GM12872 (cell line): ENCODE measurements around the gene ACTL6B.

Experiments used
- CTCF ChIP-seq: IDR thresholded peaks from 3 replicates; pipeline ENCODE4 v1.5.1; 2011; ENCODE audit warnings: low read depth, mild to moderate bottlenecking, low read length, moderate library complexity; ENCODE audit not compliant: insufficient read depth

The ACTL6B gene

GRCh38 chr7:100681491-100682227 lies 25.4 kb upstream of the ACTL6B start:
- TF ChIP-seq CTCF, result no peak

- no peak for TF ChIP-seq CTCF
These were observed 24.5 kb upstream of the ACTL6B start for GRCh38 chr7:100680576-100681271.

- no peak for TF ChIP-seq CTCF
These were observed 23.8 kb upstream of the ACTL6B start for GRCh38 chr7:100679927-100680575.

GRCh38 chr7:100679129-100679926 lies 23.1 kb upstream of the ACTL6B start:
- TF ChIP-seq CTCF, result no peak

- TF ChIP-seq CTCF, result no peak
These were observed 22.2 kb upstream of the ACTL6B start for GRCh38 chr7:100678291-100678984.

- TF ChIP-seq CTCF, result no peak
These were observed 21.3 kb upstream of the ACTL6B start for GRCh38 chr7:100677308-100678267.
